Fibroblast of skin of back (primary cell): ENCODE data around the gene TEDC1.
"Not testable (repeated sequence)": the region's sequence is repeated elsewhere in the genome, so short reads cannot be mapped to it uniquely, and the experiment has no call there.

Source experiments
- DNase-seq: peaks from one replicate; pipeline ENCODE4 v3.0.0-alpha.2; 2013

Gene TEDC1

DNA sequence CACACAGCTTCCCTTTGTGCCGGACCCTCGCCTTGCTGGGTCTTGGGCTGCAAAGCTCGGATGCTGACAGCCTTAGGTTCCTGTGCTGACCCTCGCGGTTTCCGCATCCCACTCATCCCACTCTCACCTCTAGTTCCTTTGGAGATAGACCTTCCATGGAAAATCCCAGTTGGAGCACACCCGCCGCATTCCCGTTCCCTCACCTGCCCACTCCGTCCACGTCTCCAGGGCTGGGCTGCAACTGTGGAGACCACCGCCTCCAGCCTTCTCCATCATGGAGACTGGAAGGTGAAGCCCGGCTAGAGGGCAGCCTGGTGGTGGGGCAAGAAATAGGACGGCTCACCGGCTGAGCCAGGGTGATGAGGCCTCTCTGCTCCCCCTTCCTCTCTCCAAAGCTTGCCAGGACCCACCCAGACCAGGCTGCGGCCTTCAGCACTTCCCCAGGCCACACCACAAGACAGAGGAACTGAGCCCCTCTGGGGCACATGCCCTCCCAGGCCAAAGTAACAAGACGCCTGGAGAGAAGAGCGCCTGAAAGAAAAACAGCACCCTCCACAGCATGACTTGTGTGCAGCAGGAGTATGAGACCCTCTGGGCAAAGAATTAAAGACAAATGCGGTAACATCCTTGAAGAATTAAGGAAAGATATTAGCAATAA, 50.3 kb downstream of the TEDC1 start:
- DNase-seq, result no peak

DNA sequence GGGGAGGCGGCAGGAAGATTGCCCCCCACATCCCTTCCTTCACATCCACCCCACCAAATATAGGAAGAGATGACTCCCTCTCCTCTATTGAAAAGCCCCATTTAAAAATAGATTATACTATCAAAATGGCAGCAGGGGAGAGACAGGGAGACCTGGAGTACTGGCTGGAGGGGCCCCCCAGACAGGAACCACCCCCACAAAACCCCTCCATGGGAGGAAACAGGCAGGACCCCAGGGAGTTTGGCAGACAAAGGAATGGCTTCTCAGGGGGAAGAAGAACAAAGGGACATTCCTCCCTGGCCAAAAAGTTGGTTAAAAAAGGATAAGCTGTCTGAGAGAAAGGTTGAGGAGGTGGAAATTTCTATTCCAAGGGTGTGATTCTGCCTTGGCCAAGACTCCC, 54.6 kb downstream of the TEDC1 start:
- not testable (repeated sequence) for DNase-seq

DNA sequence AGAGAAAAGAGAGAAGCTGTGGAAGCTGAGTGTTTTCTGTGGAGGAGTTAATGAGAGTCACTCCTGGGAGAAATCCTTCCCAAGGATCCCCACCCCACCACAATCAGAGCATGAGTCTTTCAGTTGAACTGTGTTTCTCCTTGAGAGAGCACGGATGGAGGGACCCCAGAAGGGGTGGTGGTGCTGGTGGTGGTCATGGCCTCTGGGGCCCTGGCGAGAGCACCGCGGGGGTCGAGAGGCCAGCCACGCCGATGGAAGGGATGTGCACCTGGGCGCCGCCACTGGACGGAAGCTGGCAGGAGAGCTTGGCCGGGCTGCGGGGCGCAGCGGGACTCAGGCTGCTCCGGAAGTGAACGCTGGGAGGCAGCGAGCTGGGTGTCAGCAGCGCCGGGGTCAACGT, 55.4 kb downstream of the TEDC1 start:
- DNase-seq, result not testable (repeated sequence)

DNA sequence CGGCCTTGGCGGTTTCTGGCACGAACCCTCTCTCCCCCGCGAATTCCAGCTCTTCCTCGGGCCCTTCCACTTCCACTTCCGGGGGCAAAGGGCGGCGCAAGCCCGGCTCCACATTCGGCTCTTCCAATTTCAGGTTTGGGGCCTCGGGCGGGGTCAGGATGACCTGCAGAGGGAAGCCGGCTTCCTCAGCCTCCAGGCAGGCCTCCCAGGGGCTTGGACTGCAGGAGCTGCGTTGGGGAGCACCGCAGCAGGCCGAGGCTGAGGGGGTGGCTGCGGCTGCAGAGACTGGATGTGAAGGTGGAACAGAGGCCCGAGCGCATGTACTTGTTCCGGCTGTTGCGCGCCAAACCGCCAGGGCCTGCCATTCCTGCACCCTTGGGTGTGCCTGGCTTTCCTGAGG, 56.0 kb downstream of the TEDC1 start:
- not testable (repeated sequence) for DNase-seq

DNA sequence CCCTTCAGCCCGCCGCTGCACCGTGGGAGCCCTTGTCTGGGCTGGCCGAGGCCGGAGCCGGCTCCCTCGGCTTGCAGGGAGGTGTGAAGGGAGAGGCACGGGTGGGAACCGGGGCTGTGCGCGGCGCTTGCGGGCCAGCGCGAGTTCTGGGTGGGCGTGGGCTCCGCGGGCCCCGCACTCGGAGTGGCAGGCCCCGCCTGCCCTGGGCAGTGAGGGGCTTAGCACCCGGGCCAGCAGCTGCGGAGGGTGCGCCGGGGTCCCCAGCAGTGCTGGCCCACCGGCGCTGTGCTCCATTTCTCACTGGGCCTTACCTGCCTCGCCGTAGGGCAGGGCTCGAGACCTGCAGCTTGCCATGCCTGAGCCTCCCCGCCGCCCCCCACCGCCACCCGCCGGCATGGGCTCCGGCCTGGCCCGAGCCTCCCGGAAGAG, 56.7 kb downstream of the TEDC1 start:
- DNase-seq, result no peak
